Measurements from ENCODE around the gene FAU.

The FAU gene

DNA sequence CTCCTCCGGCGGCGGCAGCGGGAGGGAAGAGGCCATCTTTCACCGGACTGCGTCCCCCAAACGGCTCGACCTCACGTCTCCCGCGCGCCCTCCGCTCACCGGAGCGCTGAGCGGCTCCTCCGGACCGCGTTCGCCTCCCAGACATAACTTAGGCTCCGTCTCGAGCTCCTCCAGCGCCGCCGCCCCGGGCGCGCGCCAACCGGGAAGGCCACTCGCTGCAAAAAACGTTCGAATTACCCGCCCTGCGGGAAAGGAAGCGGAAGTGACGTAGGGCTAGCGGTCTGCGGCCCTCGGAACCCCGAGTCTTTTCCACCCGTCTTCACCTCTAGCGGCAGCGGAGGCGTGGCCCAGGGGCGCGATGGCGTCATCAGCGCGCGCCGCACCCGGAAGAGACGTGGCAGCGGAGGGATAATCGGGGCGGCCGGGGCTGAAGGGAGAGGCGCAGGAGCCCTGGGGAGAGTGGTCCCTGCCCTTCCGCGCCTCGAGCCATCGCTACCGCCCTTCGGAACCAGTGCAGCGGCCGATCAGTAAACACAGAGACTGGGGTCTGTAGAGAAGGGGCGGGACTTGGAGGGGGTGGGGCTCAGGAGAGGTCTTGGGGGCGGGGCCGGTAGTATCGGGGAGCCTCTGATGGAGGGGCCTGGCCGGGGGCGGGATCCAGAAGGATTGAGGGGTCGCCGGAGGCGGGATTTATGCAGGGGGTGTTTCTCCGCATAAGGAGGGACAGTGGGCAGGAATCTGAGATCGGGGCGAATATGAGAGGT is 37.9 kb downstream of the FAU start, which contains the start of the genes CDCA5 and ZFPL1:
Gene CDCA5, minus strand, starts transcription at position 207 of the 764 bp plus-strand sequence. Its CDS starts 62 bp downstream, at position 145.
Gene ZFPL1, plus strand, starts transcription at position 389 of the 764 bp plus-strand sequence. CDS start 477 bp downstream, outside the sequence.
- in situ Hi-C loops (cut with MboI; ENCODE audit: low sequenced_read_pairs) = no loop called here

DNA sequence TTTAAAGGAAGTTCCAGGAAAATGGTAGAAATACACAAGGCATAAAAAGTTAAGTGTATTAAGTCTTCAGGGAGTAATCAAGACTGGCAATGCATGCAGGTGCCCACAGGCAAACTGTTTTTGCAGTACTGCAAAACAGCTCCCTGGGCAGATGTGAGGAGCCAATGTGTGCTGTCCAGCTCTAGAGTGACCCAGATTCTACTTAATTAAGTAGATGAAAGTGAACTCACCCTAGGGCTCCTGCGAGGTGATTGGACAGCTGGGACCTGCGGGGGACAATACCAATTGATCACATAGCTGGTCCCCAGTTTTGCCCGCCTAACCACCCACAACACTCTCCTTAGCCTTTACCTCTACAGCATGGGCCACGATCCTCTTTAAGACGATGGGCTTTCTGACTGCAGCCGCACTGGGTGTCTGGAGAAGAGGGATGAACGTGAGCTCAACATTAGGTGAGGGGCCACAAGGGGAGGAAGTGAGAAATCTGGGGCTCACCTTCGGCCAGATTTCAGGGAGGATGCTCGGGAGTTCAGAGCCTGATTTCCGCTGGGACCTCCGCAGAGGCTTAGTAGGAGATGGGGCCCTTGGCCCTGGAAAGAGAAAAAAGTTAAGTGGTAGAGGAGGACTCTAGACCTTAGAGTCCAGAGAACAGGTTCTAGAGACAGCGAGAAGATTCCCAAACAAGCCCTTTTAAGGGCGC is 38.6 kb downstream of the FAU start:
- in situ Hi-C loops (cut with MboI; ENCODE audit: low sequenced_read_pairs) = no loop called here

DNA sequence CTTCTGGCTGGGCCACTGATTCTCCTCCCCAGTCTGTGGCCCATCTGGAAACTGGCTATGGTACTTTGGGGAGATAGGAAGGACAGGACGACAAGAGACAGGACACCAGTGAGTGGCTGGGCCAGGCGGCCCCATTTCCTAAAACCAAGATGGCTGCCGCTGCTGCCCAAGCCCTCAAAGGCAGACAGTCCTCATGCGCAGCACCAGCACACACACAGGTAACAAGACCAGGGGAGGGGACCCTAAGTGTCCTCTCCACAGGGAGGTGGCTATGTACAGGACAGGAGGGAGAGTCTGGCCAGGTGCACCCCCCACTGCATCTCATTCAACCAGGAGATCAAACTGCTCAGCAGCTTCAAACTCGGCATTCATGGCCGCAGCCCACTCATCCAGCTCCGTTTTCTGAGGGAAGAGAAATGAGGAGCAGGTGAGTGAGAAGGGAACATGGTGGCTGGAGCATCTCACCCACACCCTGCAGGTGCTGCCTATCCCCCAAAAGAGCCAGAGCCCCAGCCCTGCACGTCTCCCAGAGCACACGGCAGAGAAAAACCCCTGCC is 43.1 kb downstream of the FAU start:
- in situ Hi-C loops (cut with MboI; ENCODE audit: low sequenced_read_pairs) = no loop called here

DNA sequence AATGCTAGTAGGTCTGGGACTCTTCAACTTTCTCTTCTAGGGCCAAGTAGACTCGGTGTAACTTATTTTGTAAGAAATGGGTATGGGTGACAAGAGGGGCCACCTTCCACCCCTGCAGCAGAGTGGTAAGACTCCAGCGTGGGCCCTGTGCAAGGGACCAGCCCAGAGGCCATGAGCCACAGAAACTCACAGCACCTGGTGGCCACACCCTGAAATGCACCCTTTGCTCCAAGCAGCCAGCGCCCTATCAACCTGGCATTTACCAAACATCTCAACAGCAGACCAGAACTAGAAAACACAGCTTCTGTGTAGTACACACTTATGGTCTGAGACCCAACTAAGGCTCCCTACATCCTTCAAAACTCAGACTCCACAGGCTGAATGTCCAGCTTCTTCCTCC is 43.8 kb downstream of the FAU start:
- in situ Hi-C loops (cut with MboI; ENCODE audit: low sequenced_read_pairs) = no loop called here

DNA sequence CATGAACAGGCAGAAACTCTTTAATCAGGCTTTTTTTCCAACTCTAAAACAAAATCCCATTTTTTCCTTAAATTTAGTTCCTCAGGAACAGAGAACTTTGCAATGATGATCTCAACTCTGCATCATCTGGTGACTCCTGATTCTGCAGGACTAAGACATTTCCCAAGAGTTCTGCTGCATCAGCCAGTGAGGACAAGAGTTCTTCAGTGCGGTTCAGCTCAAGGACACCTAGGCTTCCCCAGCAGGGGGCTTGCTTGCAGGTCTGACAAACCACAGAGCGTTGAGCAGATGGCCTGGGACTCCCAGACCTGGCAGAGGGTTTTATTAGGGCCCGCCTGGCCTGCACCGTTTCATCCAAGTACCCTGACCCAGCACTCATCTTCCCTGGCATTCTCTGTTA is 44.5 kb downstream of the FAU start:
- in situ Hi-C loops (cut with MboI; ENCODE audit: low sequenced_read_pairs) = no loop called here

DNA sequence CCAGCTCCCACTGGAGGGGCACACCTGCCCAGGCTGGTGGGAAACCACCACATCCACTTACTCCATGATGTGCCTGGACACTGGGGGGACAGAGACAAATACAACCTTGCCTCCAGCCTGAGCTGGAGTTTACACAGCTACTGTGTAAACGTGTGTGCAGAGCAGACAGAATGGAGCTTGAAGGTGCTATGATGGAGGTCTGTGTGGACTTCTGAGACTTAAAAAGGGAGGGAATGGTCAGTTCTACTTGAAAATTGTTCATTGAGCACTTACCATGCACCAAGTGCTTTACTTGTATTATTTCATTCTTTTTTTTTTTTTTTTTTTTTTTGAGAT is 49.3 kb downstream of the FAU start:
- in situ Hi-C loops (cut with MboI; ENCODE audit: low sequenced_read_pairs) = no loop called here

DNA sequence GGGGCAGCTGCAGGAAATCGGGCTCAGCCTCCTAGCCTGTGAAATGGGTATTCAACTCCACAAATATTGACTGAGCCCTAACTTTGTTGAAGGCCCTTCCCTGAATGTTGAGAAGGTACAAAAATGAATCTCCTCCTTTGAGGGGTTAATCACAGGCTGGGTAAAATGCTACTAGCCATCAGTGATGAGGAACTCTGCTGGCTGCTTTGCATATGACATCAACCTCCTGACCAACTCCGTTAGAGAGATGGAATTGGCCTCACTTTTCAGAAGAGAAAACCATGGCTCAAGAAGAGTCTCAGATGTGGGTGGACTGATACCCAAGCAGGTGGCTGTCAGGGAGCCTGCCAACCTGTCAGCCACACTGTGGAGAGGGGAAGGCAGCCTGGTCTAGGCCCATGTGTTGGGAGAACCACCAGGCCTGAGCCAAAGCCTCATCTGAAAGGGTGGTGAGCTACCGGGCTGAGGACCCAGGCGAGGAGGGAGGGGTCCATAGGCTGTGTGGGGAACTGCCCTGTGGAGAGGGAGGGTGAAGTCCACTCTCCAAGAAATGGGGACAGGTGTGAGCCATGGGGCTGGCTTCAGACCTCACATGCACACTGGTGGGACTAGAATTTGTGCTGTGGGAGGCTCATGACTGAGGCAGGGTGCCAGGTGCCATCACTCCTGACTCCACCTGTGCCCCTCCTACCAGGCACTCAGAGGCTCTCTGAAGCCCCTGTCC is 49.9 kb downstream of the FAU start:
- in situ Hi-C loops (cut with MboI; ENCODE audit: low sequenced_read_pairs) = no loop called here
